GM12865 (cell line): ENCODE data around the gene TPK1.
"Not testable (repeated sequence)": the region's sequence is repeated elsewhere in the genome, so short reads cannot be mapped to it uniquely, and the experiment has no call there.

Source experiments
- DNase-seq: peaks from one replicate; pipeline ENCODE4 v3.0.0; 2010; ENCODE audit warnings: low read depth
- H3K4me3 ChIP-seq: 2 replicates; pipeline ENCODE4 v1.5.1; 2011; ENCODE audit warnings: mild to moderate bottlenecking, low read depth, low read length, control low read depth
- TF ChIP-seq, protein P1 (sequence below): IDR thresholded peaks from 2 replicates; pipeline ENCODE4 v1.5.1; 2011; ENCODE audit warnings: low read length, control low read depth, low read depth, inconsistent platforms; ENCODE audit not compliant: insufficient read depth; ENCODE audit errors: missing control alignments

TPK1 gene

DNA sequence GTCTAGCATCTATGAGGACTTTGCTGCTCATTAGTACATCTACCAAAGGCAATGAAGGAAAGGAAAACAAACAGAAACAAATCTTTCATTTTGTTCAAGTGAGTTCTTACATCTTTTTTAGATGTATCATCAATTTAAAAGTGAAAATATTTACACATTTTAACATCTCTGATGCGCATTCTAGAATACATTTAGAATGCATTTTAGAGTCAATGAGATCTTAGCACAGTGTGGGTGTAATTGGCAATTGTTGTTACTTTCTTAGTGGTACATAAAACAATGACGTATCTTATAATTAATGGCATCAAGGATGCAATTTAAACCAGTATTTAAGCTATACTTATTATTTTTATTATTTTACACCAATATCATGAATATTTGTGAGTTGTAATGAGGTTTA, 51.4 kb downstream of the TPK1 start:
- TF ChIP-seq, protein P1, sequence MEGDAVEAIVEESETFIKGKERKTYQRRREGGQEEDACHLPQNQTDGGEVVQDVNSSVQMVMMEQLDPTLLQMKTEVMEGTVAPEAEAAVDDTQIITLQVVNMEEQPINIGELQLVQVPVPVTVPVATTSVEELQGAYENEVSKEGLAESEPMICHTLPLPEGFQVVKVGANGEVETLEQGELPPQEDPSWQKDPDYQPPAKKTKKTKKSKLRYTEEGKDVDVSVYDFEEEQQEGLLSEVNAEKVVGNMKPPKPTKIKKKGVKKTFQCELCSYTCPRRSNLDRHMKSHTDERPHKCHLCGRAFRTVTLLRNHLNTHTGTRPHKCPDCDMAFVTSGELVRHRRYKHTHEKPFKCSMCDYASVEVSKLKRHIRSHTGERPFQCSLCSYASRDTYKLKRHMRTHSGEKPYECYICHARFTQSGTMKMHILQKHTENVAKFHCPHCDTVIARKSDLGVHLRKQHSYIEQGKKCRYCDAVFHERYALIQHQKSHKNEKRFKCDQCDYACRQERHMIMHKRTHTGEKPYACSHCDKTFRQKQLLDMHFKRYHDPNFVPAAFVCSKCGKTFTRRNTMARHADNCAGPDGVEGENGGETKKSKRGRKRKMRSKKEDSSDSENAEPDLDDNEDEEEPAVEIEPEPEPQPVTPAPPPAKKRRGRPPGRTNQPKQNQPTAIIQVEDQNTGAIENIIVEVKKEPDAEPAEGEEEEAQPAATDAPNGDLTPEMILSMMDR, result no peak
- DNase-seq, result no peak
- no peak overlapping the region for H3K4me3 ChIP-seq

DNA sequence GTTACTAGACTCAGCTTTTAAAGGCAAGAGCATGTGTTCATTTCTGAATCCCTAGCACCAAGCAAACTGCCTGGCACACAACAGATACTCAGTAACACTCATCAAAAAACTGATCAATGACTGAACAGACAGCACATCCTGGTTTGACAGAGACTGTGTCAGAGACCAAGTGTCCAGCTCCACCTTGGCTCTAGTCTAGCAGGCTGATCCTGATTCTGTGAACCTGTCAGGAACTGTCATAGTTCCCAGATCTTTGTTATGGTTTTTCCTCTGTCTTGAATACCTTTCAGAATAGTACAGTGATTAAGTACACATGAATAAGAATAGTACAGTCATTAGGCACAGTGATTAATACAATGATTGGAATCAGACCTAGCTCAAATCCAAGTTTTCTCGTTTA, 53.0 kb downstream of the TPK1 start:
- TF ChIP-seq, protein P1, result no peak
- H3K4me3 ChIP-seq, result no peak overlapping the region
- no peak for DNase-seq

DNA sequence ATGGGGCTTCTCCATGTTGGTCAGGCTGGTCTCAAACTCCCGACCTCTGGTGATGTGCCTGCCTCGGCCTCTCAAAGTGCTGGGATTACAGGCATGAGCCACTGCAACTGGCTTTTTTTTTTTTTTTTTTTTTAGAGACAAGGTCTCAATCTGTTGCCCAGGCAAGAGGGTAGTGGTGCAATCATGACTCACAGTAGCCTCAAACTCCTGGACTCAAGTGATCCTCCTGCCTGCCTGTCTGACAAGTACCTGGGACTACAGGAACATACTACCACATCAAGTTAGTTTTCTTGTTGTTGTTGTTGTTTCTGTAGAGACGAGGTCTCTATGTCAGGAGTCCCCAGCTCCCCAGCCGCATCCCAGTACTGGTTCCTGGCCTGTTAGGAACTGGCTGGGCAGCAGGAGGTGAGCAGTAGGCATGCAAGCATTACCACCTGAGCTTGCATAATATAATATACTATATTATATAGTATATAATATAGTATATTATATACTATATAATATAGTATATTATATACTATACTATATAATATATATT, 55.7 kb downstream of the TPK1 start:
- TF ChIP-seq, protein P1, result no peak
- H3K4me3 ChIP-seq, result no peak overlapping the region
- no peak for DNase-seq

DNA sequence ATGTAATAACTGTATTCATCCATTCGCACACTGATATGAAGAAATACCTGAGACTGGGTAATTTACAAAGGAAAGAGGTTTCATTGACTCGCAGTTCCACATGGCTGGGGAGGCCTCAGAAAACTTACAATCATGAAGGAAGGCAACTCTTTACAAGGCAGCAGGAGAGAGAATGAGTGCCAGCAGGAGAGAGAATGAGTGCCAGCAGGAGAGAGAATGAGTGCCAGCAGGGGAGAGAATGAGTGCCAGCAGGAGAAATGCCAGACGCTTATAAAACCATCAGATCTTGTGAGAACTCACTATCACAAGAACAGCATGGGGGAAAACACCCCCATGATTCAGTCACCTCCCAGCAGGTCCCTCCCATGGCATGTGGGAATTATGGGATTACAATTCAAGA, 58.0 kb downstream of the TPK1 start:
- not testable (repeated sequence) for DNase-seq, H3K4me3 ChIP-seq

DNA sequence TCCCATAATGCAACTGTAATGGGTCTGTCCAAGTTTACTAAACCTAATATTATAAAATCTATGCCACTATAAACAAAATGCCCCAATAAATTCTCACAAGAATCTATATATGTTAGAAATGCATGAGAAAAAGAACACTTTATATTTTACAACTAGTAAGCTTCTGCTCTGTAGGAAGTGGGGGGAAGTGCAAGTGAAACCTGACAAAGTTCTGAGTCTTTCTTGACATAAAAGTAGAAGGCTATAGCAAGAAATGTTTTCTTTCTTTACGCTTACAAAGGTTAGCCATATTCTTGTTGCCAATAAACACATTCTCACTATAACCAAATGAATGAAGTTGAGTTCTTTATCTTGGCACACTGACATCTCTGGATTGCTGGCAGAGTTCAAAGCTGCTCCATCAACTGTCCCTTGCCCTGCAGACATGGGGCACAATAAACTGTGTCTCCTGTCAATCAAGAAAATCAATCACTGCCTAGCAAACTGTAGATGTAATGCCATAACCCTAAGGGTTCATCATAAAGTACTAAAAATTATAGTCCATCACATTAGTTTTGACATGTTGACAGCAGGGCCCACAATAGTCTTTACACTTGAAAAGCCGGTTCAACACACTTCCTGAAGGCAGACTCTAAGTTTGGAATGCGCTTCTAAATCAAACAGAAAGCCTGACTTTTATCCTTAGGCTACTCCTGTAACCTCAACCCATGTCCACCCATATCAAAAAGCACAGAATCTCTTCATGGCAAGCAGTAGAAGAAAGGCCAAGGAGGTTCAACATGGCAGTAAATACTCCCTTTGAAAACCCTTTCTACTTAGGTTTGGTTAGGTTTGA, 58.6 kb downstream of the TPK1 start:
- TF ChIP-seq, protein P1, result no peak
- H3K4me3 ChIP-seq, result no peak overlapping the region
- DNase-seq, result no peak

DNA sequence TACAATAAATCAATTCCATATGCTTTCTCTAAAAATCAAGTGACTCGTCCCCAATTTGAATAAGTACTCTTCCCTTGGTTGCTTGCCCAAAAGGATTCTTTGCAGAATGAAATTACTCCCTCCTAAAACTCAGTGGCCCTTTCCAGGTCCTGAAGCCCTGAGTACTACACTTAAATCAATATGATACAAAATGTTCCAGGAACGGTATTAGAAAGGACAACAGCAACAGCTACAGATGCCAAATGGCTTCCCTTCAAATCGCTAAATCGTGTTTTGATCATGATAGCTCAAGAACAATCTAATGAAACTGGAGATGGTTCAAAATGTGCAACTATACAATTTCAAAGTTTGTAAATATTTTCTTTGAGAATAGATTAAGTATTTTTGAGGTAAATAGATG, 59.4 kb downstream of the TPK1 start:
- TF ChIP-seq, protein P1, result no peak
- no peak for DNase-seq
- no peak overlapping the region for H3K4me3 ChIP-seq

DNA sequence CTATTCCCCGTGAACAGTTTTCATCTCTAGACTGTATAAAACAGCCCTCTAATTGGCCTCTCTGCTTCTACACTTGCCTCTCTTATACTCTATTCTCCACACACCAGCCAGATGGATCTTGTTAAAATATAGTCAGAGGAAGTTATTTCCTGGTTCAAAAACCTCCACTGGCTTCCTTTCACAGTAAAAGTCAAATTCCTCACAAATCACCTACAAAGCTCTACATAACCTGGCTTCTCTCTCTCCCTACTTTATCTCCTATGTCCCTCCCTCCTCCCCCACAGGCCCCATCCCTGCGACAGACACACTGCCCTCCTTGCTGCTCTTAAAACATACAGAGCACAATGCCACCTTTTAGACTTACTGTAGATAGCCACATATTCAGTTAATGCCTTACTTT, 60.1 kb downstream of the TPK1 start:
- TF ChIP-seq, protein P1, result no peak
- no peak overlapping the region for H3K4me3 ChIP-seq
- DNase-seq, result no peak
